HepG2 (cell line): ENCODE results near the gene HAPLN1. TPM values are rescaled to one million over a fixed set of nuclear protein-coding genes. Genes with fewer than 3 reads are reported as not detected.
A peak's percentile ranks its signal among the peaks of the same experiment; 100 is the strongest.

ENCODE experiments used
- FOXA3 ChIP-seq: IDR thresholded peaks from 2 replicates; pipeline ENCODE4 v1.6.1; 2016; ENCODE audit warnings: missing genetic modification reagents, missing compliant biosample characterization
- FOXK1 ChIP-seq: sonication (generic); formaldehyde crosslinking; IDR thresholded peaks from 2 replicates; pipeline ENCODE4 v1.4.0; 2020; ENCODE audit warnings: low read depth, missing genetic modification reagents, borderline replicate concordance
- FOXO1 ChIP-seq: sonication (generic); formaldehyde crosslinking; IDR thresholded peaks from 2 replicates; pipeline ENCODE4 v1.4.0; 2020; ENCODE audit warnings: missing genetic modification reagents
- GATAD2A ChIP-seq: IDR thresholded peaks from 2 replicates; pipeline ENCODE4 v1.6.1; 2016
- HDAC1 ChIP-seq: sonication (generic); formaldehyde crosslinking; IDR thresholded peaks from 2 replicates; pipeline ENCODE4 v1.5.1; 2020; ENCODE audit warnings: mild to moderate bottlenecking, missing genetic modification reagents
- NCOA2 ChIP-seq: sonication (generic); formaldehyde crosslinking; IDR thresholded peaks from 2 replicates; pipeline ENCODE4 v1.8.0; 2022; ENCODE audit warnings: inconsistent platforms
- PPARG ChIP-seq: conservative IDR thresholded peaks from 2 replicates; pipeline ENCODE4 v1.6.1; 2016; ENCODE audit warnings: missing biosample characterization, missing genetic modification reagents
- RXRB ChIP-seq: IDR thresholded peaks from 2 replicates; pipeline ENCODE4 v1.6.1; 2016; ENCODE audit warnings: borderline replicate concordance, missing genetic modification reagents, missing compliant biosample characterization
- SALL1 ChIP-seq: sonication (generic); formaldehyde crosslinking; IDR thresholded peaks from 2 replicates; pipeline ENCODE4 v1.8.0; 2022; ENCODE audit warnings: mild to moderate bottlenecking, missing genetic modification reagents
- SOX13 ChIP-seq, 3 experiments: fragments of 450-650 bp in 1 of 3; sonication (generic) in 1 of 3; formaldehyde crosslinking in 1 of 3; IDR thresholded peaks in 2 of 3; conservative IDR thresholded peaks in 1 of 3; 2 replicates each; pipeline versions ENCODE4 v1.5.0 to v1.6.1; 2016 to 2020; ENCODE audit warnings: antibody characterized with exemption in 1 of 3, mild to moderate bottlenecking in 1 of 3, missing compliant biosample characterization in 1 of 3, missing genetic modification reagents in 1 of 3, moderate library complexity in 1 of 3
- SOX6 ChIP-seq, 2 experiments: fragments of 450-650 bp in 1 of 2; sonication (generic) in 1 of 2; formaldehyde crosslinking in 1 of 2; IDR thresholded peaks; 2 replicates each; pipeline versions ENCODE4 v1.4.0 to v1.6.1; 2017 to 2020; ENCODE audit warnings: antibody characterized with exemption in 1 of 2, mild to moderate bottlenecking in 1 of 2, missing genetic modification reagents in 1 of 2
- SRF ChIP-seq: IDR thresholded peaks from 2 replicates; pipeline ENCODE4 v1.6.1; 2011; ENCODE audit warnings: mild to moderate bottlenecking, low read depth, low read length, moderate library complexity
- XBP1 ChIP-seq: sonication (generic); formaldehyde crosslinking; IDR thresholded peaks from 2 replicates; pipeline ENCODE4 v1.5.0; 2020; ENCODE audit warnings: missing genetic modification reagents
- ZNF496 ChIP-seq: sonication (generic); formaldehyde crosslinking; IDR thresholded peaks from 2 replicates; pipeline ENCODE4 v1.8.1; 2023; ENCODE audit warnings: mild to moderate bottlenecking, moderate library complexity, missing genetic modification reagents; ENCODE audit not compliant: insufficient replicate concordance
- ZNF607 ChIP-seq: sonication (generic); formaldehyde crosslinking; IDR thresholded peaks from 2 replicates; pipeline ENCODE4 v1.5.1; 2020; ENCODE audit warnings: missing genetic modification reagents, mild to moderate bottlenecking, borderline replicate concordance
- ZNF644 ChIP-seq: IDR thresholded peaks from 2 replicates; pipeline ENCODE4 v1.6.1; 2016; ENCODE audit warnings: low read depth
- polyA plus RNA-seq, 8 experiments: library from polyadenylated mRNA; depleted of rRNA in 3 of 8; stranded (reverse) in 7 of 8; unstranded in 1 of 8; fragments of >200 nt; fragmentation: Illumina TruSeq in 4 of 8; extraction: Trizol in 4 of 8; gene quantifications; 2 replicates each; pipeline versions ENCODE4 v1.2.1 to v1.2.3, GENCODE V29; 2011 to 2016; ENCODE audit warnings: low read depth in 4 of 8, missing spikeins in 1 of 8, mixed read lengths in 1 of 8; ENCODE audit not compliant: insufficient read depth in 1 of 8
- total RNA-seq, 5 experiments: library from RNA; depleted of rRNA; stranded (reverse); fragments of >200 nt; fragmentation: Illumina TruSeq; extraction: Trizol; gene quantifications; 2 replicates each; pipeline ENCODE4 v1.2.3, GENCODE V29; 2016; ENCODE audit warnings: low read depth in 1 of 5
- TF ChIP-seq, protein P1 (sequence below), 2 experiments: sonication (generic) in 1 of 2; formaldehyde crosslinking in 1 of 2; IDR thresholded peaks; 2 replicates each; pipeline versions ENCODE4 v1.4.0 to v1.6.1; 2016 to 2020; ENCODE audit warnings: borderline replicate concordance in 1 of 2, low read depth in 1 of 2, mild to moderate bottlenecking in 1 of 2, missing genetic modification reagents in 1 of 2
- TF ChIP-seq, protein P2 (sequence below): IDR thresholded peaks from 2 replicates; pipeline ENCODE4 v1.6.1; 2016; ENCODE audit warnings: low read depth
- TF ChIP-seq, protein P3 (sequence below), 2 experiments: sonication (generic) in 1 of 2; formaldehyde crosslinking in 1 of 2; IDR thresholded peaks; 2 replicates each; pipeline versions ENCODE4 v1.5.1 to v1.6.1; 2011 to 2020; ENCODE audit warnings: borderline replicate concordance in 1 of 2, low read depth in 1 of 2, low read length in 1 of 2, mild to moderate bottlenecking in 1 of 2, missing genetic modification reagents in 1 of 2, moderate library complexity in 1 of 2
- TF ChIP-seq, protein P4 (sequence below): IDR thresholded peaks from 2 replicates; pipeline ENCODE4 v1.6.1; 2012; ENCODE audit warnings: inconsistent platforms

Gene HAPLN1
- total and polyA plus RNA-seq, 2 of the 13 experiments (the other 11 are each of a cell fraction or from before 2014, with no cell fraction given): not detected

DNA sequence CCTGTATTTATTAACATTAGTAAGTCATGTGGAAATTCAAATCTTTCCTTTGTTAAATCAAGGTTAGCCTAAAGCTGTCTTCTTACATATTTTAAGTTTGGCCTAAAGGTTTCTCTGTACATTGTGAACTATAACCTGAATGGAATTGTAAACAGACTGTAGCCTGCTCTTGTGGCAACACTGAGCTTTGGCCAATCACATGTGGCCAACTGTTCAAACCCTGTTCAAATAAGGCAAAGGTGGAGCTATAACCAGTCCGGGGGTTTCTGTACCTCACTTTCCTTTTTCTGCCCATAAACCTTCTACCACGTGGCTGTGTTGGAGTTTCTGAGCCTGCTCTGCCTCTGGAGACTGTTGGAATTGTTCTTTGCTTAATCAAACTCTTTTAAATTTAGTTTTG is 3.3 kb upstream of the HAPLN1 start (continued):
- TF ChIP-seq, protein P1, sequence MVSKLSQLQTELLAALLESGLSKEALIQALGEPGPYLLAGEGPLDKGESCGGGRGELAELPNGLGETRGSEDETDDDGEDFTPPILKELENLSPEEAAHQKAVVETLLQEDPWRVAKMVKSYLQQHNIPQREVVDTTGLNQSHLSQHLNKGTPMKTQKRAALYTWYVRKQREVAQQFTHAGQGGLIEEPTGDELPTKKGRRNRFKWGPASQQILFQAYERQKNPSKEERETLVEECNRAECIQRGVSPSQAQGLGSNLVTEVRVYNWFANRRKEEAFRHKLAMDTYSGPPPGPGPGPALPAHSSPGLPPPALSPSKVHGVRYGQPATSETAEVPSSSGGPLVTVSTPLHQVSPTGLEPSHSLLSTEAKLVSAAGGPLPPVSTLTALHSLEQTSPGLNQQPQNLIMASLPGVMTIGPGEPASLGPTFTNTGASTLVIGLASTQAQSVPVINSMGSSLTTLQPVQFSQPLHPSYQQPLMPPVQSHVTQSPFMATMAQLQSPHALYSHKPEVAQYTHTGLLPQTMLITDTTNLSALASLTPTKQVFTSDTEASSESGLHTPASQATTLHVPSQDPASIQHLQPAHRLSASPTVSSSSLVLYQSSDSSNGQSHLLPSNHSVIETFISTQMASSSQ (IDR thresholded peaks at IDR 0.05; ENCODE audit: low read depth): no peak
- TF ChIP-seq, protein P1 (CRISPR knock-in tag; IDR thresholded peaks at IDR 0.05; ENCODE audit: borderline replicate concordance): no peak
- TF ChIP-seq ZNF607 (CRISPR knock-in tag) (0 out of 2 replicates have a peak, but pooled peaks have one; percentile 26), SOX13 (IDR thresholded peaks at IDR 0.05) (no peak), SOX13 (CRISPR knock-in tag; conservative IDR thresholded peaks at IDR 0.05 in 1 of 2, IDR thresholded peaks at IDR 0.05 in 1 of 2) (0 out of 4 replicates have a peak, but pooled peaks of 1 of the 2 experiments have one; percentile 12), FOXA3 (CRISPR knock-in tag) (peak; percentile 73), FOXK1 (CRISPR knock-in tag) (peak; percentile 36; the same call in 1 of the 2 replicates), ZNF644 (CRISPR knock-in tag) (peak; percentile 73), XBP1 (0 out of 2 replicates have a peak, but pooled peaks have one; percentile 52), GATAD2A (CRISPR knock-in tag) (0 out of 2 replicates have a peak, but pooled peaks have one; percentile 19), ZNF496 (CRISPR knock-in tag) (no peak), HDAC1 (CRISPR knock-in tag) (0 out of 2 replicates have a peak, but pooled peaks have one; percentile 28), NCOA2 (CRISPR knock-in tag) (peak; percentile 14; the same call in 1 of the 2 replicates), SALL1 (CRISPR knock-in tag) (peak; percentile 61; the same call in 1 of the 2 replicates), PPARG (CRISPR knock-in tag) (peak; percentile 92), SRF (peak; percentile 78), RXRB (CRISPR knock-in tag) (peak; percentile 69; the same call in 1 of the 2 replicates), SOX6 (IDR thresholded peaks at IDR 0.05) (no peak), SOX6 (CRISPR knock-in tag; IDR thresholded peaks at IDR 0.05) (peak; percentile 38; the same call in 1 of the 2 replicates), FOXO1 (CRISPR knock-in tag) (peak; percentile 30; the same call in 1 of the 2 replicates)
- TF ChIP-seq, protein P2, sequence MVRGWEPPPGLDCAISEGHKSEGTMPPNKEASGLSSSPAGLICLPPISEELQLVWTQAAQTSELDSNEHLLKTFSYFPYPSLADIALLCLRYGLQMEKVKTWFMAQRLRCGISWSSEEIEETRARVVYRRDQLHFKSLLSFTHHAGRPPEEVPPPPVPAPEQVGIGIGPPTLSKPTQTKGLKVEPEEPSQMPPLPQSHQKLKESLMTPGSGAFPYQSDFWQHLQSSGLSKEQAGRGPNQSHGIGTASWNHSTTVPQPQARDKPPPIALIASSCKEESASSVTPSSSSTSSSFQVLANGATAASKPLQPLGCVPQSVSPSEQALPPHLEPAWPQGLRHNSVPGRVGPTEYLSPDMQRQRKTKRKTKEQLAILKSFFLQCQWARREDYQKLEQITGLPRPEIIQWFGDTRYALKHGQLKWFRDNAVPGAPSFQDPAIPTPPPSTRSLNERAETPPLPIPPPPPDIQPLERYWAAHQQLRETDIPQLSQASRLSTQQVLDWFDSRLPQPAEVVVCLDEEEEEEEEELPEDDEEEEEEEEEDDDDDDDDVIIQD (CRISPR knock-in tag): peak; percentile 91; the same call in 1 of the 2 replicates
- TF ChIP-seq, protein P3, sequence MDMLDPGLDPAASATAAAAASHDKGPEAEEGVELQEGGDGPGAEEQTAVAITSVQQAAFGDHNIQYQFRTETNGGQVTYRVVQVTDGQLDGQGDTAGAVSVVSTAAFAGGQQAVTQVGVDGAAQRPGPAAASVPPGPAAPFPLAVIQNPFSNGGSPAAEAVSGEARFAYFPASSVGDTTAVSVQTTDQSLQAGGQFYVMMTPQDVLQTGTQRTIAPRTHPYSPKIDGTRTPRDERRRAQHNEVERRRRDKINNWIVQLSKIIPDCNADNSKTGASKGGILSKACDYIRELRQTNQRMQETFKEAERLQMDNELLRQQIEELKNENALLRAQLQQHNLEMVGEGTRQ (IDR thresholded peaks at IDR 0.05; ENCODE audit: low read depth, low read length): no peak
- TF ChIP-seq, protein P3 (CRISPR knock-in tag; IDR thresholded peaks at IDR 0.05; ENCODE audit: borderline replicate concordance): peak; percentile 40; the same call in 1 of the 2 replicates
- TF ChIP-seq, protein P4, sequence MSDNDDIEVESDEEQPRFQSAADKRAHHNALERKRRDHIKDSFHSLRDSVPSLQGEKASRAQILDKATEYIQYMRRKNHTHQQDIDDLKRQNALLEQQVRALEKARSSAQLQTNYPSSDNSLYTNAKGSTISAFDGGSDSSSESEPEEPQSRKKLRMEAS: peak; percentile 56; the same call in 1 of the 2 replicates
